ENCODE measurements around the gene ARSB. TPM values are rescaled to one million over a fixed set of nuclear protein-coding genes. Genes with fewer than 3 reads are reported as not detected.
A peak's percentile ranks its signal among the peaks of the same experiment; 100 is the strongest.

ARSB gene
- total and polyA plus RNA-seq, 9 donors, result 3.1 to 10.6 (median 7.6) TPM

DNA sequence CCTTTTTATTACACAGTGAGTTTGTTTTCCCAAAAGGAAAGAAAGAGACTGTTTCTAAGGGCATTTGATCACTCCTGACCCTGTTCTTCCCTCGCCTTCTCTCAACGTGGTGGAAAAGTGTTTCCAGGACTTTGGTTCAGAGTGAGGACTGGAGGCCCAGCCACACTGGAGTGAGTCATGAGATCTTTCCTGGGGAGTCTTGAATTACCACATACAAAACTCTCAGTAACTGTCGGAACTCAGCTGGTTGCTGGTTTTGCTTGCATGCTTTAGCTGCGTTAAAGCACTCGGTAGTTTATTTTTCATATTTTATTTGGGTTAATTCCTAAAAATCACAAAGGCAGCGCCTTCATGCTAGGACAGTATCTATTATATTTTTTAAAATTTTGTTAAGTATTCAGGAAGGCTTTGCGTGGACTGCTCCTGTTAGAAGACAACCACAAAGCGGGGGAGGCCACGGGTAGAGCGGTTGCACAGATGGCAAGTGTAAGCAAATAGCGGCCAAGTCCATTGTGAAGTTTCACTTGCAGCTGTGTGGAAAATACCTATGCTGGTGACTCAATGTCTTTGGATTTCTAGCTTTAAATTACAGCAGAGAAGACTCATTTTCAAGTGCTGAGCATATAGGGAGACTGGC is 77.7 kb downstream of the ARSB start:
- intact Hi-C loops (cut with DNase I), result no loop called here
- Histone ChIP-seq H3K36me3 (no peaks in the 10 kb centered on the region), H3K27ac (no peak overlapping the region), H3K27me3 (no peaks in the 10 kb centered on the region), H3K9me3 (no peaks in the 10 kb centered on the region), H3K4me1 (ENCODE audit: insufficient read depth) (peaks cover 20% of the 10 kb centered on the region), H3K4me3 (no peak overlapping the region)
- DNase-seq, result peak in 3 of 5 donors; percentile 40 to 45 (median 41)
- 12 to 31% (median 20%) methylated on average over 11 of the region's 11 CpGs for WGBS, 3 donors
- TF ChIP-seq POLR2A (IDR thresholded peaks at IDR 0.05), result no peak
- TF ChIP-seq EP300 (IDR thresholded peaks at IDR 0.05), result no peak
- TF ChIP-seq, protein P1, sequence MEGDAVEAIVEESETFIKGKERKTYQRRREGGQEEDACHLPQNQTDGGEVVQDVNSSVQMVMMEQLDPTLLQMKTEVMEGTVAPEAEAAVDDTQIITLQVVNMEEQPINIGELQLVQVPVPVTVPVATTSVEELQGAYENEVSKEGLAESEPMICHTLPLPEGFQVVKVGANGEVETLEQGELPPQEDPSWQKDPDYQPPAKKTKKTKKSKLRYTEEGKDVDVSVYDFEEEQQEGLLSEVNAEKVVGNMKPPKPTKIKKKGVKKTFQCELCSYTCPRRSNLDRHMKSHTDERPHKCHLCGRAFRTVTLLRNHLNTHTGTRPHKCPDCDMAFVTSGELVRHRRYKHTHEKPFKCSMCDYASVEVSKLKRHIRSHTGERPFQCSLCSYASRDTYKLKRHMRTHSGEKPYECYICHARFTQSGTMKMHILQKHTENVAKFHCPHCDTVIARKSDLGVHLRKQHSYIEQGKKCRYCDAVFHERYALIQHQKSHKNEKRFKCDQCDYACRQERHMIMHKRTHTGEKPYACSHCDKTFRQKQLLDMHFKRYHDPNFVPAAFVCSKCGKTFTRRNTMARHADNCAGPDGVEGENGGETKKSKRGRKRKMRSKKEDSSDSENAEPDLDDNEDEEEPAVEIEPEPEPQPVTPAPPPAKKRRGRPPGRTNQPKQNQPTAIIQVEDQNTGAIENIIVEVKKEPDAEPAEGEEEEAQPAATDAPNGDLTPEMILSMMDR (IDR thresholded peaks at IDR 0.05), result no peak

- H3K4me3 ChIP-seq, result no peak overlapping the region
- no peak for DNase-seq
- 74 to 87% (median 81%) methylated on average over 5 of the region's 5 CpGs for WGBS, 3 donors
- TF ChIP-seq, protein P1 (IDR thresholded peaks at IDR 0.05), result no peak
- no peak for TF ChIP-seq POLR2A (IDR thresholded peaks at IDR 0.05)
- H3K36me3 ChIP-seq, result no peaks in the 10 kb centered on the region
- H3K4me1 ChIP-seq (ENCODE audit: insufficient read depth), result peaks cover 16% of the 10 kb centered on the region
- intact Hi-C loops (cut with DNase I), result no loop called here
- no peak overlapping the region for H3K27ac ChIP-seq
- no peaks in the 10 kb centered on the region for H3K27me3 ChIP-seq
- no peaks in the 10 kb centered on the region for H3K9me3 ChIP-seq
These were observed 79.8 kb downstream of the ARSB start for GRCh38 chr5:78905084-78905938.

DNA sequence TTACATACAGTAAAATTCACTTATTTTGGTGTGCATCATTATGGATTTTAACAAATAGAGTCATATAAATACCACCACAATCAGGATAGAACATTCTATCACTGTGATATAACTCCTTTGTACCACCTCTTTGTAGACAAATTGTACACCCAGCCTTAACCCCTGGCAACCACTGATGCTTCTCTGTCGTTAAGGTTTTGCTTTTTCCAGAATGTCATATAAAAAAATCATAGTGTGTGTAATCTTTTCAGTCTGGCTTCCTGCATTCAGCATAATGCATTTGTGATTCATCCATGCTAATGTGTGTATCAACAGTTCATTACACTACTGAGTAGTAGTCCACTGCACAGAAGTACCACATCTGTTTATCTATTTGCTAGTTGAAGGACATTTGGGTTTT is 81.2 kb downstream of the ARSB start:
- Histone ChIP-seq H3K27me3 (no peaks in the 10 kb centered on the region), H3K9me3 (no peaks in the 10 kb centered on the region), H3K4me3 (no peak overlapping the region), H3K4me1 (ENCODE audit: insufficient read depth) (peaks cover 13% of the 10 kb centered on the region), H3K36me3 (no peaks in the 10 kb centered on the region), H3K27ac (no peak overlapping the region)
- no peak for DNase-seq
- intact Hi-C loops (cut with DNase I), result no loop called here
- TF ChIP-seq, protein P1 (IDR thresholded peaks at IDR 0.05), result no peak
- no peak for TF ChIP-seq EP300 (IDR thresholded peaks at IDR 0.05)
- no peak for TF ChIP-seq POLR2A (IDR thresholded peaks at IDR 0.05)
- 39 to 64% (median 58%) methylated on average over 1 of the region's 1 CpG for WGBS, 3 donors

GRCh38 chr5:78903353-78903752 is 81.8 kb downstream of the ARSB start:
- Histone ChIP-seq H3K27ac (no peak overlapping the region), H3K4me1 (ENCODE audit: insufficient read depth) (peaks cover 8% of the 10 kb centered on the region), H3K27me3 (no peaks in the 10 kb centered on the region), H3K36me3 (no peaks in the 10 kb centered on the region), H3K9me3 (no peaks in the 10 kb centered on the region), H3K4me3 (no peak overlapping the region)
- no peak for DNase-seq
- 78 to 85% (median 79%) methylated on average over 2 of the region's 2 CpGs for WGBS, 3 donors
- TF ChIP-seq POLR2A (IDR thresholded peaks at IDR 0.05) (no peak), EP300 (IDR thresholded peaks at IDR 0.05) (no peak)
- TF ChIP-seq, protein P1 (IDR thresholded peaks at IDR 0.05), result no peak
- intact Hi-C loops (cut with DNase I), result no loop called here
